CD4-positive, alpha-beta T cell treated with Interferon alpha-2 for 1 hour (primary cell): ENCODE measurements around the gene RPS6KA1.
"Not testable (repeated sequence)": the region's sequence is repeated elsewhere in the genome, so short reads cannot be mapped to it uniquely, and the experiment has no call there.

Experiments used
- DNase-seq, 2 donors: peaks; one replicate each; pipeline ENCODE4 v3.0.0-alpha.2; 2020 to 2022

The RPS6KA1 gene

GRCh38 chr1:26556111-26556510, 26.6 kb downstream of the RPS6KA1 start:
- DNase-seq, result no peak

DNA sequence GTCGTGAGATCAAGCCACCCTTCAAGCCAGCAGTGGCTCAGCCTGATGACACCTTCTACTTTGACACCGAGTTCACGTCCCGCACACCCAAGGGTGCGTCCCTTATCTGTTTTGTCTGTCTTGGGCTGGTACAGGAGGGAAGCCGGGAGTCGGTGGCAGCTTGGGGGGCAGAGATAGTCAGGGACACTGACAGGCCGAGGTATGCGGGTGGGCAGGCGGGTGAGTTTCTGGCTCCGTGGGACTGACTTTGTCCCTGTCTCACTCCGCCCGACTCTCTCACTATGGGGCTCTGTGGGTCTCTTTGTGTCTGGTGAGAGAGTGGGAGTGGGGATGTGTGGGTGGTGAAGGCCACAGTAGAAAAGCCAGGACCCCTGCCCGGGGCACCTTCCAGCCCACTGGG, 27.4 kb downstream of the RPS6KA1 start:
- DNase-seq, result no peak

- no peak for DNase-seq
Observed at GRCh38 chr1:26558685-26559048, 29.1 kb downstream of the RPS6KA1 start.

- DNase-seq, result no peak
Observed at GRCh38 chr1:26560403-26560780, 30.8 kb downstream of the RPS6KA1 start.

DNA sequence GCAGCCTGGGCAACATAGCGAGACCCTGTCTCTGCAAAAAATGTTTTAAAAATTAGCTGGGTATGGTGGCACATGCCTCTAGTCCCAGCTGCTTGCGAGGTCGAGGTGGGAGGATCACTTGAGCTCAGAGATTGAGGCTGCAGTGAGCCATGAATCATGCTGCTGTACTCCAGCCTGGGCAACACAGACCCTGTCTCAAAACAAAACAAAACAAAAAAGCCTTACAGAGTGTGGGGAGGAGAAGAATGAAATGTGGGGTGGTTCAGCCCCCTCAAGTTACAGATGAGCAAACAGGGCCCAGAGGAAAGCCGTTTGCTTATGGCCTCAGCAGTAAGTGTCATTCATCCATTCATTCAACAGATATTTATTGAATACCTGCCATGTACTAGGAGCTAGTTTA, 40.7 kb downstream of the RPS6KA1 start:
- no peak for DNase-seq

GRCh38 chr1:26571381-26571780, 41.8 kb downstream of the RPS6KA1 start:
- no peak for DNase-seq

DNA sequence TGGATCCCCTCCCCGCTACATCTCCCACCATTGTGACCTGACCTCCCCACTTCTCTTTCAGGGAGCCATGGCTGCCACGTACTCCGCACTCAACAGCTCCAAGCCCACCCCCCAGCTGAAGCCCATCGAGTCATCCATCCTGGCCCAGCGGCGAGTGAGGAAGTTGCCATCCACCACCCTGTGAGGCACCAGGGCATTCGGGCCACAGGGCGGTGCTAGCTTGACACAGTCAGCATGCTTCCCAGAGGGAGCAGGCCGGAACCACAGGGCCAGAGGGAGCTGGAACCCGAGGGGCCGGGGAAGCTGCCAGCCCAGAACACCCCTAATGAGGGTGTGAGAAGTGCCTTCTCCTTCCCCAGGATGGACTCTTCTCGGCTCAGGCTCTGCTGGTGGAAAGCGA, 44.5 kb downstream of the RPS6KA1 start:
- no peak for DNase-seq

GRCh38 chr1:26574719-26575251, 45.2 kb downstream of the RPS6KA1 start:
- no peak for DNase-seq

DNA sequence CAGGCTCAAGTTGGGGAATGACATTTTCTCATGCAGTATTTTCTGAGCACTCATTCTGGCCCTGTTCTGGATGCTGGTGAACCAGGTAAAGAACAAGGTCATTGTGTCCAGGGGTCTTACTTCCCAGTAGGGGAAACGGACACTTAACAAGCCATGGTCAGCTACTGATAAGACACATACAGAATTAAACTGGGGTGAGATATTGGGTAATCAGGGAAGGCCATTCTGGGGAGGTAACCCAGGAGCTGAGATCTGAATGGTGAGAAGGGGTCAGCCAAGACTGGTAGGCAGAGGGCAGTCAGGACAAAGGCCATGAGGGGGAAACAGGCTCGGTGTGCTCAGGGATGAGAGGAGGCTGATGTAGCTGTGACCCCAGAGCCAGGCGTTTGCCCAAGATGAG, 45.8 kb downstream of the RPS6KA1 start:
- no peak for DNase-seq

DNA sequence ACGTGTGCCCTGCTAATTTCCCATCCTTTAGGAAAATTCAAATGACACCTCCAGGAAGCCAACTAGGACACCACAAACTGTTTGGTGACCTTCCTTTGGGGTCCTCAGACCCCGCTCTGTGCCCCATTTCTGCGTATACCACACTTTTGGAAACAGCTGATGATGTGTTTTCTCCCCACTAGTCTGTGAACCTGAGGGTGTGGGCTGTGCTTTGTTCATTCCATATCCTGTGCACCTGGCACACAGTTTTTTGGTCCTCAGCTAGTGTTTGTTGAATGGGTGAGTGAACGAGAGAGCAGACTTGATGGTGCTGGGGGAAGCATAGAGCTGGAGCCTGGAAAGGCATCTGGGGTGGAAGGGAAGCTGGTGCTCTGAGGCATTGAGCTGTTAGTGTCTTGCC, 48.6 kb downstream of the RPS6KA1 start:
- no peak for DNase-seq

DNA sequence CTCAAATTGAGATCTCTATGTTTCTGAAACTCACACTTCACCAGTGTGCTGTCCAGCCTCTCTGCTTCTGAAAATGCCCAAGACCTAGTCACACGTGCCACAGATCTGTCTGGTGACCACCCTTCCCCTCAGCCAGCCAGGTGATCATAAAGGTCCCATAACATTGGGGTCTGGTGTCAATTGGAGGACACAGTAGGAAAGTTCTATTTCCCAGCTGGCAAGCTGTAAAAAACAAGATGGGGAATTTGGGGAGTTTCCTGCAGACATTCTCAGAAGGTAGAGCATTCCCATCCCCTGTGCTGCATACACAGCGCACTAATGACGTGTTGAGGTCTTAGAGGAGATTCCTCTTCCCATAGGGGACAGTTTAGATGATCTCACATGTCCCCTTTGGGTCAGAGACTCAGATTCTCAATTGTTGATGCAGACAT, 50.1 kb downstream of the RPS6KA1 start:
- DNase-seq, result no peak

- DNase-seq, result no peak
Observed at GRCh38 chr1:26580116-26580515, 50.6 kb downstream of the RPS6KA1 start.

- no peak for DNase-seq
Observed at GRCh38 chr1:26581287-26581651, 51.7 kb downstream of the RPS6KA1 start.

- DNase-seq, result no peak
Observed at GRCh38 chr1:26582053-26582835, 52.7 kb downstream of the RPS6KA1 start.

GRCh38 chr1:26582836-26583460, 53.4 kb downstream of the RPS6KA1 start:
- DNase-seq, result peak in 1 of 2 donors; percentile 41

- no peak for DNase-seq
Observed at GRCh38 chr1:26583646-26584485, 54.3 kb downstream of the RPS6KA1 start.

DNA sequence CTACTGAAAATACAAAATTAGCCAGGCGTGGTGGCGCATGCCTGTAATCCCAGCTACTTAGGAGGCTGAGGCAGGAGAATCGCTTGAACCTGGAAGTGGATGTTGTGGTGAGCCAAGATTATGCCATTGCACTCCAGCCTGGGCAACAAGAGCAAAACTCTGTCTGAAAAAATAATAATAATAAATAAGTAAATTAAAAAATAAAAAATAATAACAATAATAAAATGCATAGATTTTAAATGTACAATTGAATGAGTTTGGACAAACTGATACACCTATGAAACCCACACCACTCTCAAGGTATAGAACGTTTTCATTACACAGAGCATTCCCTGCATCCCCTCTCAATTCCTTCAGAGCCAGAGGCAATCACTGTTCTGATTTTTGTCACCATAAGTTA, 55.0 kb downstream of the RPS6KA1 start:
- DNase-seq, result not testable (repeated sequence)

- no peak for DNase-seq
Observed at GRCh38 chr1:26585471-26585870, 55.9 kb downstream of the RPS6KA1 start.

- DNase-seq, result no peak
Observed at GRCh38 chr1:26593385-26593784, 63.8 kb downstream of the RPS6KA1 start.

DNA sequence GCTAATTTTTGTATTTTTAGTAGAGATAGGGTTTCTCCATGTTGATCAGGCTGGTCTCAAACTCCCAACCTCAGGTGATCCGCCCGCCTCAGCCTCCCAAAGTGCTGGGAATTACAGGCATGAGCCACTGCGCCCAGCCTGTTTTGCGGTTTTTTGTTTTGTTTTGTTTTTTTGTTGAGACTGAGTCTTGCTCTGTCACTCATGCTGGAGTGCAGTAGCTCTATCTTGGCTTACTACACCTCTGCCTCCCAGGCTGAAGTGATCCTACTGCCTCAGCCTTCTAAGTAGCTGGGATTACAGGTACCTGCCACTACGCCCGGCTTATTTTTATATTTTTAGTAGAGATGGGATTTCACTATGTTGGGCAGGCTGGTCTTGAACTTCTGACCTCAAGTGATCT, 65.0 kb downstream of the RPS6KA1 start:
- DNase-seq, result not testable (repeated sequence)

- DNase-seq, result peak in 1 of 2 donors; percentile 77
Observed at GRCh38 chr1:26597629-26598039, 68.1 kb downstream of the RPS6KA1 start.

DNA sequence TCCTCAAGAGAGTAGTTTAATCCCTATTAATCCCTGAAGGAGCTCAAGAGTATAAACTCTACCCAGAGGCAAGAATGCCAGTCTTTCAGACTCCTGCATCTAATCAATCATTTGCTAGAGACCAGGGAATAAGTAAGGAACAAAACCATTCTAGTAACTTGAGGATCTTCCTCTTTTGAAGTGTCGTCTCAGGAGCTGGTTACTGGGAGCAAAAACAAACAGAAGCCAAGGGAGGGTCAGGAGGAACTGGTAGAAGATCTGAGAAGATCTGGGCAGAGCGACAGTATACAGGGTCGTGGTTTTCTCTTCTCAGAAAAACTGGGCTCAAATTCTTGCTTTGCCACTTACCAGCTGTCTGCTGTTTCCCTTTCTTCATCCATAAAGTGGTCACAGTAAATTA, 69.3 kb downstream of the RPS6KA1 start:
- DNase-seq, result no peak

- DNase-seq, result peak; percentile 43 to 81
Observed at GRCh38 chr1:26602378-26602959, 72.9 kb downstream of the RPS6KA1 start.
